ENCODE measurements around the gene ST8SIA6.

GRCh38 chr10:17435187-17435586 lies 19.2 kb downstream of the ST8SIA6 start:
- no peak for TF ChIP-seq POLR2A (IDR thresholded peaks at IDR 0.05)
- TF ChIP-seq CTCF (IDR thresholded peaks at IDR 0.05), result no peak
